ENCODE results near the gene LAMA2.

DNA sequence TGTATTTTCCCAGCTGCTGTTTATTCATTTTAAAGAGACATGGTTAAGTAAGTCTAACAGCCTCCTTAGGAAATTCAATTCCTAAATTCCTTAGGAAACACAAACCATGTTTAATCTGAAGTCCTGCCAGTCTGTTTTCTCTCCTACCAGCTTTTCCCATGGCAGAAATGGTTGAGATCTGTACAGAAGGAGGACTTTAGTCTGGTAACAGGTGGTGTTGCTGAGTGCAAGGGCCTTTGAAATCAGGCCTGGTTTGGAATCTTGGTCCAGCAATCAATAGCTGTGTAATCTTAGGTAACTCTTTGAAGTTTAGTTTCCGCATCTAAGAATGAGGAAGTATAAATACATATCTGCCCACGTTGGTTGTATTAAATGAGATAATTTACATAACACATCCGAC, 232.5 kb downstream of the LAMA2 start:
- TF ChIP-seq POLR2AphosphoS5 (IDR thresholded peaks at IDR 0.05) (no peak), POLR2A (IDR thresholded peaks at IDR 0.05) (no peak)
- TF ChIP-seq, protein P1, sequence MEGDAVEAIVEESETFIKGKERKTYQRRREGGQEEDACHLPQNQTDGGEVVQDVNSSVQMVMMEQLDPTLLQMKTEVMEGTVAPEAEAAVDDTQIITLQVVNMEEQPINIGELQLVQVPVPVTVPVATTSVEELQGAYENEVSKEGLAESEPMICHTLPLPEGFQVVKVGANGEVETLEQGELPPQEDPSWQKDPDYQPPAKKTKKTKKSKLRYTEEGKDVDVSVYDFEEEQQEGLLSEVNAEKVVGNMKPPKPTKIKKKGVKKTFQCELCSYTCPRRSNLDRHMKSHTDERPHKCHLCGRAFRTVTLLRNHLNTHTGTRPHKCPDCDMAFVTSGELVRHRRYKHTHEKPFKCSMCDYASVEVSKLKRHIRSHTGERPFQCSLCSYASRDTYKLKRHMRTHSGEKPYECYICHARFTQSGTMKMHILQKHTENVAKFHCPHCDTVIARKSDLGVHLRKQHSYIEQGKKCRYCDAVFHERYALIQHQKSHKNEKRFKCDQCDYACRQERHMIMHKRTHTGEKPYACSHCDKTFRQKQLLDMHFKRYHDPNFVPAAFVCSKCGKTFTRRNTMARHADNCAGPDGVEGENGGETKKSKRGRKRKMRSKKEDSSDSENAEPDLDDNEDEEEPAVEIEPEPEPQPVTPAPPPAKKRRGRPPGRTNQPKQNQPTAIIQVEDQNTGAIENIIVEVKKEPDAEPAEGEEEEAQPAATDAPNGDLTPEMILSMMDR (IDR thresholded peaks at IDR 0.05) = no peak

Measured in breast epithelium (tissue), 3 donors.